Measurements from ENCODE around the gene CRYBA4. TPM values are rescaled to one million over a fixed set of nuclear protein-coding genes. Genes with fewer than 3 reads are reported as not detected.

The CRYBA4 gene
- polyA plus RNA-seq (ENCODE audit: insufficient read length in 4 of 4): not detected

DNA sequence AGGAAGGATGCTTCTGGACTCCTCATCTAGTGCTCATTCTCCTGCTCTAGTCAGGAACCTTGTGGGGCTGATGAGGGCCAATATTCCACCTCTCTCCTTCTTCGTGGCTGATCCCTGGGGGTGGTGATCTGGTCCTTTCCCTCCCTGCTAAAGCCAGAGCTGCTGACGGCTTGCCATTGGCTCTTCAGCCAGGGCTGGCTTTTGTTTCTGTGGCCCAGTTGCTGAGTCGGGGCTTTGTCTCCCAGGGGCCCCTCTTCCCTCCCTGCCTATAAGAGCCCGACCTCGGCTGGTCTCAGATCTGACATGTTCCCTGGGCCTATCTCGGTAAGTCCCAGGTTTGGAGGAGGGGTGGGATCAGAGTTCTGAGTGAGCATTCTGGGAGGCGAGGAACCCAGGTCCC is at the start of gene CRYBA4:
Gene CRYBA4 (plus strand): TSS at position 301 of the 400 bp plus-strand sequence. CDS start 634 bp downstream, outside the sequence.
- no peak for DNase-seq (ENCODE audit: low read depth in 4 of 4, low spot score in 2 of 4)

DNA sequence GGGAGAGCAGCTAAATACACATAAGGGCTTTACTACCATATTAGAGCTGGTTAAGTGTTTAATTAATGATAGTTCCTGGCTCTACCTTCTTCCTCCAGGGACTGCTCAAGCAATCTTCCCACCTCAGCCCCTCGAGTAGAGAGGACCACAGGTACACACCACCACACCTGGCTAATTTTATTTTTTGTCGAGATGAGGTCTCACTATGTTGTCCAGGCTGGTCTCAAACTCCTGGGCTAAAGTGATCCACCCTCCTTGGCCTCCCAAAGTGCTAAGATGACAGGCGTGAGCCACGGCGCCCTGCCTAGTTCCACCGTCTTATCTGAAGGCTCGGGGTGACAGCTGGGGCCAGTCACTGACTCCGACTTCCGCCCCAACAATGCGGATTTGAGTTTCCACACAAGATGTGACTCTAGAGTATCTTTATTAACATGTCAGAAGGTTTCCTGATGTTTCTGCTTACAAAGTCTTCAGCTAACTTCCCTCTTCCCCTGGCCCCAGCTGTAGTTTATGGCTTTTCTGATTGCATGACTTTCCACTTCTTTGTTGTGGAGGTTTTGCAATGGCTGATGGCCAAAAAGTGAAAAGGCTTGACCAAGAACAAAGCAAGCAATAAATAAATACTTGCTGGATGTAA is 48.6 kb upstream of the CRYBA4 start:
- peak; percentile 53 to 77 (median 67) for DNase-seq (ENCODE audit: low read depth in 4 of 4, low spot score in 2 of 4)

DNA sequence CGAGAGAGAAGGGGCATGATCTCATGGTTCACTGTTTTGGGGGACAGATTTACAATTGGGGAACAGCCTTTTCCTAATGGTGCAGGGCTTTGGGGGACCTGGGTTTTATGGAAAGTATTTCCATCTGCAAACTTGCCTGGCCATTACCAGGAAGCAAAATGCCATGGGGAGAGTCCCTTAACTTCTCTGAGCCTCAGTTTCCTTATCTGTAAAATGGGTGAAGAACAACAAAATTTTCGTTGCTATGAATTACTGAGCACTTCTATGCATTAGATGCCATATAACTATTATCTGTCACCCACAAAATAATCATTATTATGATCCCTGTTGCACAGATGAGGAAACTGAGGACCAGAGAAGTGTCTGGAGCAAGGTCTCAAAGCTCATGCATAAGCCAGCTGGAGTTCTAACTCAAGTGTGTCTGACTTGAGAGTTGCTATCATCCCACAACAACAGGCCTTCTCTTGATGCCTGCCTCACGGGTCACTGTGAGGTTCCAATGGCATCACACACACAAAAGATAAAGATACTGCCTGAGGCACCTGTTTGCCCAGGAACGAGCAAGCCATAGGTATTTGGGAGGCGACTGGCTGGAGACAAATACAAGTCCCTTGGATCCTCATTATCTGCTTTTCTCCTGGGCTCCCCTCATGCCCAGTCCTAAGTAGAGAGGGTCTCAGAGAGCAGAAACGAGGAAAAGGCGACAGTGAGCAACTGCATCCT is 47.6 kb upstream of the CRYBA4 start:
- DNase-seq (ENCODE audit: low read depth in 4 of 4, low spot score in 2 of 4): no peak

DNA sequence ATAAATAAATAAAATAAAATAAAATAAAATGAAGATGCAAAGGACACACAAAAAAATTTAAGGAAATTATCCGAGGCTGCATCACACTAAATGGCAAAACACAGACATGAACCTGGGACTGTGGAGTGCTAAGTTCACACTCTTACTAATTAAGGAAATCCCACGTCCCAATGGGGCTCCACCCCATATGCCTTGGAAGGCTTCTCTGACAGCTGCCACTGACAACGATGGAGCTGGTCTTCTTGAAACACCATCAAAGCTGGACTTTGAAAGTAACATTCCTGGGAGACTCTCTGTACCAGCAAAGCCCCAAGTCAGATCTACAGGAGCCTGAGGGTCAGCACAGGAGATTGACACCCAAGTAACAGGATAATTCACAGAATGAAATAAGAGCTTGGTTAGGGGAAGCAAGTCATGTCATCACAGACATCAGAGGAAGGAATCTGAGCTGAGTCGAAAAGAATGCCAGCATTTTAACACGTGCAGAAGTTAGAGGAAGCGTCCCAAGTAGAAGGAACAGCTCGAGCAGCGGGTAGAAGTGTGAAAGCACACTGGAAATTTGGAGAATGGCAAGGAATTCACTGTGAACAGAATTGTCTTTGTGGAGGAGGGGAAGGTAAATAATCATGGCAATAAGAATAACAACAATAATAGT is 45.6 kb upstream of the CRYBA4 start:
- DNase-seq (ENCODE audit: low read depth in 4 of 4, low spot score in 2 of 4): no peak

DNA sequence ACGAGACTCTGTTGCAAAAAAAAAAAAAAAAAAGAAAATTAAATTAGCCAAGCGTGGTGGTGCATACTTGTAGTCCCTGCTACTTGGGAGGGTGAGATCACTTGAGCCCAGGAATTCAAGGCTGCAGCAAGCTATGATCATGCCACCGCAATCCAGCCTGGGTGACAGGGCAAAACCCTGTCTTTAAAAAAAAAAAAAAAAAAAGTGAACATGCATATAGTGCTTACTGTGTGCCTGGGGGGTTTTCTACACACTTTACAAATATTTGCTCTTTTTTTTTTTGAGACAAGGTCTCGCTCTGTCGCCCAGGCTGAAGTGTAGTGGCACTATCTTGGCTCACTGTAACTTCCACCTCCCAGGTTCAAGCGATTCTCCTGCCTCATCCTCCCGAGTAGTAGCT is 44.7 kb upstream of the CRYBA4 start:
- DNase-seq (ENCODE audit: low read depth in 4 of 4, low spot score in 2 of 4): no peak

DNA sequence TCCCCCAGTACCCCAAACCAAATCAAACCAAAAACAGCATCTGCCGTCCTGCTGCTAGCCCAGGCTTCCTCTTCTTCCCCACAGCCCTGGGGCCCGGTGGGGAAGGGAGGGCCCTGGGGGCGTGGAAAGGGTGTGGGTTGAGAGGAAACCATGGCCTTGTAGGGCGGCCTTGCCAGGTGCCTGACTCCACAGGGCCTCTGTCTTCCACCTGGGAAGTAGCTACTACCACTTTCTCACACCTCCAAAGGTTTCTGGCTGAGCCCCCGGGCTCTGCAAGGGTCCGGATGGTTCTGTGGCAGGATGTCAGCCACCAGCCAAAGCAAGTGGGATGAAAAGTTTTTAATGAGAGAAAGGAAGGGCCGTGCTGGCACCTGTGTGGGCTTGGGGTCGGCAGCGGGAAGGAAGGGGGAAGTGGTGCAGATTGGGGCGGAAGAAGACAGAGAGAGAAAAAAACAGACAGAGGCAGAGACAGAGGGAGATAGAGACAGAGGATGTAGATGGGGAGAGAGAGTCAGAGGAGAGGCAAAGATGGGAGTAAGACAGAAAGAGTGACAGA is 42.4 kb upstream of the CRYBA4 start:
- DNase-seq (ENCODE audit: low read depth in 4 of 4, low spot score in 2 of 4): no peak

DNA sequence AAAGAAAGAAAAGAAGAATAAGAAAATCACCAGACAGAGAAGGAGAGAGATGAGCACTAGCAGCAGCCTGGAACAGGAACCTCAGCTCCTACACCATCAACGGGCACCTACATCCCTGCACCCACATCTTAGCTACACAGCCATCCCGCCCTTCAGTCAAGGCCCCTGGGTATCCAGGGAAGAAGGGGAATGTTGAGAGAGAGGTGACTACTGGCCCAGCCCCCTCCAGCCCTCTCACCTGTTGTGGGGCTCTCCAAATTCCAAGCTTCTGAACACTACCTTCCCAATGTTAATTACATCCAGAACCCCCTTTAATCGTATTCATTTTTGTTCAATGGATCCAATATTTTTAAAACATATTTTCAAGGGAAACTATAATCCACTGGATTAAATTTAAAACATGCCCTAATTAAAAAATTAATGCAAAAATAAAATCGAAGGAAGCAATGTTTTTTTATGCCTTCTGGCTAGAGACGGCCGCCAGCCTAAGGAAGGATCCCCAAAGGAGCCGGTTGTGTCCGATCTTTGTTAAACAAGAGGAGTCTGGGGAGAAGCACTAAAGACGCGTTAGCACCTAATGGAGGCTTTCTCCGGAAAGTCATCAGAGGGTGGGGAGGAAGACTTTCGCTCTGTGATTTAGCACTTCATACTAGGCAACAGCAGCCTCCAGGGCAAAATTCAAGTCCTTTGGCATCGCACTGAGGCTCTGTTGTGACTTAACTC is 41.4 kb upstream of the CRYBA4 start:
- DNase-seq (ENCODE audit: low read depth in 4 of 4, low spot score in 2 of 4): no peak

DNA sequence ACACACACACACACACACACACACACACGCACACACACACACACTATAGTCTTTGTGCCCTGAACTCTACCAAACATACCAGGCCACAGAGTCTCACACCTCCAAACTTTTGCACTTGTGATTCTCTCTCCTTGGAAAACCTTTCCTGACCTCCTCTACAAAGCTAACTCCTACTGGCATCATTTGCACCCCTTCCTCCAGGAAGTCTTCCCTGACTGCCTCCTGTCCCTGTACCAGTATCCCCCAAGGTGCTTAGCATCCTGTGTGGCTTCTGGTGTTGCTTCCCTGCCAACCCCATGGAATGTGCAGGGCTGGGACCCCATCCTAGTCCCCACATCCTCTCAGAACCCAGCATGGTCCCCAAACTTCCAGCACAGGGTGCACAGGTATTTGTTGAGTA is 40.7 kb upstream of the CRYBA4 start:
- no peak for DNase-seq (ENCODE audit: low read depth in 4 of 4, low spot score in 2 of 4)

DNA sequence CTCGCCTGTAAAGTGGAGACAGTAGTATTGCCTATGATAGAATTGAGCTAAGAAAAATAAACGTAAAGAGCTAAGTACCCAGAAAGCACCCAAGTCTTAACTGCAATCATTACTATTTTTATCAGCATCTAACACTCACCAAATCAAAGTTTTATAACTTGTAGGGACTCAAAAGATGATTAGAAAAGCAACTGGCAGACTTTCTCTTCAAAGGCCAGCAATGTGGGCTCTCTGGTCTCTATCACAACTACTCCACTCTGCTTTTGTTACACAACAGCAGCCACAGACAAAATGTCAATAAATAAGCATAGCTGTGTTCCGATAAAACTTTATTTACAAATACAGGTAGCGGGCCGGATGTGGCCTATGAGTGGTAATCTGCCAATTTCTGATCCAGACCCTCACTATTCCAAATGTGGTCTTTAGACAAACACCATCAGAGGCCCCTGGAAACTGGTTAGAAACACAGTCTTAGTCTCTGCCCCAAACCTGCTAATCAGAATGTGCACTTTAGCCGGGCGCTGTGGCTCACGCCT is 40.1 kb upstream of the CRYBA4 start:
- no peak for DNase-seq (ENCODE audit: low read depth in 4 of 4, low spot score in 2 of 4)

DNA sequence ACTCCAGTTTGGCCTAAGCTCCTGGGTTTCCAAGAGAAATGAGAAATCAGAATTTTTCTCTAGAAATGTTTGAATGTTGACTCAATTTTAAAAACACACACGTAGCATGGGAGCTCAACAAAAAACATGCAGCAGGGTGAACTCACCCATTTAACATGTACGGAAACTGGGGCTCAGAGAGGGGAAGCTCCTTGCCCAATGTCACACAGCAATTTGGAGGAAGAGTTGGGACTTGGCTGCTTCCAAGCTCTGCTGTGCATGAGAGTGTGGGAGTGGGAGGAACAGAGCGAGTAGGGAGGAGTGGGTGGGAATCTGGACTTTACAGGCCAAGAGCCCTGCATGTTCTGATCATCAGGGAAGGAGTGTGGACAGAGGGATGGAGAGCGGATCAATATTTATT is 37.8 kb upstream of the CRYBA4 start:
- DNase-seq (ENCODE audit: low read depth in 4 of 4, low spot score in 2 of 4): no peak

DNA sequence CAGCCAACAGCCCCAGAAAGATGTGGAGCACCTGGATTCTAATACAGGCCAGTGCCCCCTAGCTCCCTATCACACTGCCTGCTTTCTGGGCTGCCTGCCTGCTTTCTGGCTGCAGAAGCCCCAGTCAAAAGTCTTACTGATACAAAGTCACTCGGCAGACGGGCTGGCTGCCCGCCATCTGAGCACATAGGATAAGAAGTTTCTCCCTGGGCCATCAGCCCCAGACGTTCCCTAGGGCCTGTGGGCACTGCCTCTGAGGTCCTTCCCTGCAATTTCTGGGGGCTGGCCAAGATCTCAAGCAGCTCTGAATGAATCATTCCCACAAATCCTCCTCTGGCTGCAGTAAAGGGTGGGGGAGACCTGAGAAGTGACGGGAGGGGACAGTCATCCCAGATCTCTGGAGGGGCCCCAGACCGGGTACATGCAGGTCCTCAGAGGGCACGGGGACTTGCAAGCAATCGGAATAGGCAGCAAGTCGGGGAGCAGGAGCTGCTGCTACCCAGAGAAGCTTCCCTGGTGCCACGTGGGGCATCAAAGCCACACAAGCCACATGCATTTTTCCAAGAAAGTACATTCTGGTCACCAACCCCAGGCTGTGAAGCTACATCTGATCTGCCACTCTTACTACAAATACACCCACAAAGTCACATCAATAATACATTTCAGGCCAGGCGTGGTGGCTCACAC is 36.5 kb upstream of the CRYBA4 start:
- DNase-seq (ENCODE audit: low read depth in 4 of 4, low spot score in 2 of 4): no peak

DNA sequence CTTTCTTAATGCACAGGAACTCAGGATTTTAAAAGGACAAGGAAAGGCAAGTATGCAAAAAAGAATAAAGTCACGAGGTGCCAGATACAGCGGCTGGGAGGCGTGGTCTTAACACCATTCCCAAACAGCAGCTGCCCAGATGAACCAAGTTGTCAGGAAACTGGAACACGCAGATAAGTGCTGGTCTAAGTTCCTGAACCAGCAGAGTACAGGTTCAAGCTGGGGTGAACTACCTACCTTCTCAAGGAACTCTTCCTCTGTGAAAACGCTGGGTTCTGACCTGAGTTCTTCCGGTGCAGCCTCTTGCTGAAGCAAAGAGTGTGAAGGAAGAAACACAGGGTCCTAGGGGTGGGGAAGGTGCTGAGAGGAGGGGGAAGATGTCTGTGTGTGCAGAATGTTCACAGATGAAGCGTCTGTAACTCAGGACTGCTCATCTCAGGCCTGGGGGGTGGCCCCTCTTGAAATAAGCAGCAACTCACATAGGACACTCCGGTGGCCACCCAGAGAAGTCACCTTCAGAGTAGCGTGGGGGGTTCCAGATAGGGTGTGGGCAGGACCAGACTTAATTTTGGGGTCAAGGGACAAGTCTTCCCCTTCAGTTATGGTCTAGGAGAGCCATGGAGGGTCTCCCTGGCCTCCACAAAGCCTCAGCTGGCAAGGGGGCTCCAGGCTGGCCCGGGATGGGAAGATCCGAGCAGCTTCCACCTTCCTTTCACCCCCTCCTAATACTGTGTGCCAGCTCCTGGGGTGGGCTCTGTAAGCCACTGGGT is 35.0 kb upstream of the CRYBA4 start:
- DNase-seq (ENCODE audit: low read depth in 4 of 4, low spot score in 2 of 4): no peak

DNA sequence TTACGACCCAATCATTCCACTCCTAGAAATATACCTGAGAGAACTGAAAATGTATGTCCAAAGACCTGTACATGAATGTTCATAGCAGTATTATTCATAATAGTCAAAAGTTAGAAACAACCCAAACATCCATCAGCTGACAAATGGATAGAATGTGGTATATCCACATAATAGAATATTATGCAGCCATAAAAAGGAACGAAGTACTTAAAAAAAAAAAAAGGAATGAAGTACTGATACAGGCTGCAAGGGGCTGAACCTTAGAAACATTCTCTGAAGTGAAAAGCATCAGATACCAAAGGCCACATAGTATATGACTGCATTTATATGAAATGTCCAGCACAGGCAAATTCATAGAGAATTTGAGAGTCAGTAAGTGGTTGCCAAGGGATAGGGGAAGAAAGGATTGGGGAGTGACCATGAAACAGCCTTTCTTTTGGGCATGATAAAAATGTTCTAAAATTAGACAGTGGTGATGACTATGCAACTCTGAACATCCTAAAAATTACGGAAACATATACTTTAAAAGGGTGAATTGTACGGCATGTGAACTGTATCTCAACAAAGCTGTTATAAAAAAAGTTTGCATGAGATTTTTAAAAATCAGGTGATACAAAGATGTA is 33.7 kb upstream of the CRYBA4 start:
- DNase-seq (ENCODE audit: low read depth in 4 of 4, low spot score in 2 of 4): no peak

DNA sequence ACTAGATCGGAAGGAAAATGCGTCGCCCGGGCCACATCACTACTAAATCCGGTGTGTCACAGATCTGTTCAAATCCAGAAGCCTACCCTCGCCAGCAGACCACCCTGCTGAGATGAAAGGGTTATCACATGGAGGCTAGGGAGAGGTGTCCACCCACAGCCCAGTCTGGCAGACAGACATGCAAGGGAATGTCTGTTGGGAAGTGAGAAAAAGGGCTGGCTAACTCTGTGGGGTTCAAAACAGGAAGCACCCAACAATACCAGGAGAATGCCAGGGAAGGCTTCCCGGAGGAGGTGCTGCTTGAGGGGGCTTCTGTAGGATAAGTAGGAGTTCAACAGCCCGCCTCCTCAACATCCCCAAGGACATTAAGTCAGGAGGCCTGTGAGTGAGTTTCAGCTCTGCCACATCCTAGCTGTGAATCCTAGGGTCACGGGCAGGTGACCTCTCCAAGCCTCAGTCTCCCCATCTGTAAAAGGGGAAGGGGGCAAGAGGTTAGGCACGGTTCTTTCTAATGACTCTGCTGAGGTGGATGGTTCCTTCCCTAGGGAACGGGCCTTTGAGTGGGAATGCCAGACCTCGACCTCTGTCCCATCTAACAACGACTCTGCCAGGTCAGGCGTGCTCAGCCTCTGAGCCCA is 32.9 kb upstream of the CRYBA4 start:
- DNase-seq (ENCODE audit: low read depth in 4 of 4, low spot score in 2 of 4): no peak

DNA sequence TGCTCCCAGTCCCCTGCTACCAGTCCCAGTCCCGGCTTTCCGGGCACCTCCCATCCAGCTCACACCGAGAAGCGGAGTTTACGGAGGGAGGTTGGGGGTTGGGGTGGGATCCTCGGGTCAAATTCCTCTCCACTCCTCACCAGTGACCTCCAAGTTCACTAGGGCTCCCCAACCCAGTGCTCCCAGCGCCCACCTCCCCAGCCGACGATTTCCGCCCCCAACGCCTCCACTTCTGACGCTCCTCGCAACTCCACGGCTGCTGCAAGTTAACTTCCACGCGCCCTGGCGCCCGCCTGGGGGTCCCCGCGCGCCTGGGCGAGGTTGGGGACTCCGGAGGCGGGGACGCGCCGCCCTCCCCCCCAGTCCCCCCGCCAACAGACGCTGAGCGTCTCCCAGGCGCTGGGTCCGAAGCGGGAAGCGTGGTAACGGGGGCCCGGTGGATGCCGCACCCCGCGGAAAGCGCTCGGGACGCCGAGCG is 32.4 kb upstream of the CRYBA4 start:
- no peak for DNase-seq (ENCODE audit: low read depth in 4 of 4, low spot score in 2 of 4)

DNA sequence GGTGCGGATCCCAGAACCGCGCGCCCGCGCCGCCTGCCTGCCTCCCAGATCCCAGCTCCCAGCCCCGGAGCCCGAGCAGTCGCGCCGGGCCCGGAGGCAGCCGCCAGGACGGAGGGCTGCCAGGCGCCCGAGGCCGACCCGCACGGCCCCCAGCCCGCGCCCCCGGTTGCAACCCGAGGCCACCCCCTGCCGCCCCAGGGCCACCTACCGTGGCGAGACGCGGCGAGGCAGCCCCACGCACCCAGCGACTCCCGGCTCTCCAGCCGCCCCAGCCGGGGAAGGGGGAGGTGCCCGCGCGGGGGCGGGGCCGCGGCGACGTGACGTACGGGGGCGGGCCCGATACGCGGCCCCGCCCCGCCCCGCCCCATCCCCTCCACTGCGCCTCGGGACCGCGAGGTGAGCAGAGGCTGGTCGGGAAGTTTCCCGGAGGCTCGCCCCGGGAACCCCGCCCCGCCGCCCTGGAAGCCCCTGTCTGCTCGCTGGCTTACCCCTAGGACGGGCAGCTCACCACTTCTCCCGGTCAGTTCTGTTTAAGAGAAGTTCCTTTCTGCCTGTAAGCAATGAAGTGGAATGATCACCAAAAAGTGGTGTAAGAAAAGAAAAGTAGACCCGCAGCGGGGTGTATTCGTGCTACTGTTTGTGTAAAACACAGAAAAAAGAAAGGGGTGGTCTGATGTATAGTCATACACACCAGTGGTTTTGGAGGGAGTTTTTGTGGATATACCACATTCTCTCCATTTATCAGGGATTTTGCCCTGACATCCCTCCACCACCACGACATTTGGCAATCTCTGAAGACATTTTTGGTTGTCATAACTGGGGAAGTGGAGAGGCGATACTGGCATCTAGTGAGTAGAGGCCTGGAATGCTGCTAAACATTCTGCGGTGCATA is 31.7 kb upstream of the CRYBA4 start, which contains the start of gene TPST2:
Gene TPST2 (minus strand): TSS at position 288 of the 892 bp plus-strand sequence. CDS start 48,502 bp downstream, outside the sequence.
- DNase-seq (ENCODE audit: low read depth in 4 of 4, low spot score in 2 of 4): peak in 2 of 4 donors; percentile 52 to 54

DNA sequence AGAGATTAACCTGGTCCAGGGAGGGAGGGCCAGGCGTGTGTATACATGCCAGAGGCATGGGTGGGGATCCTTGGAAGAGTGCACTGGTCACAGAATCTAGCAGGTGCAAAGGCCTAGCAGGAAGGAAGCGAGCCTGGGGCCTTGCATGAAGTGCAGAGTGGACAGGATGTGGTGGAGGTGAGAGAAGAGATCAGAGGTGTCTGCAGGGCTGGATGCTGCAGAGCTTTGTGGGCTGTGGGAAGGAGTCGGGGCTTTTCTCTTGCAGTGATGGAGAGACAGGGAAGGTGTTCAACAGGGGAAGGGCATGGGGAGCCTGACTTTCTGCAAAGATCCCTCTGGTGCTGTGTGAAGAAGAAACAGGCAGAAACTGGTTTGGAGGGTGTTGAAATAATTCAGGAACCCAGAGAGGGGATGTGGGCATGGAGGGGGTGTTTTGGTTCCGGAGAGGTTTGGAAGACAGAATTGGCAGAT is 29.3 kb upstream of the CRYBA4 start:
- DNase-seq (ENCODE audit: low read depth in 4 of 4, low spot score in 2 of 4): no peak
